ENCODE data around the gene ZIC2. TPM values are rescaled to one million over a fixed set of nuclear protein-coding genes. Genes with fewer than 3 reads are reported as not detected.
"Not testable (repeated sequence)": the region's sequence is repeated elsewhere in the genome, so short reads cannot be mapped to it uniquely, and the experiment has no call there.

ZIC2 gene
- total RNA-seq, 4 donors from 2014 or later, result not detected

DNA sequence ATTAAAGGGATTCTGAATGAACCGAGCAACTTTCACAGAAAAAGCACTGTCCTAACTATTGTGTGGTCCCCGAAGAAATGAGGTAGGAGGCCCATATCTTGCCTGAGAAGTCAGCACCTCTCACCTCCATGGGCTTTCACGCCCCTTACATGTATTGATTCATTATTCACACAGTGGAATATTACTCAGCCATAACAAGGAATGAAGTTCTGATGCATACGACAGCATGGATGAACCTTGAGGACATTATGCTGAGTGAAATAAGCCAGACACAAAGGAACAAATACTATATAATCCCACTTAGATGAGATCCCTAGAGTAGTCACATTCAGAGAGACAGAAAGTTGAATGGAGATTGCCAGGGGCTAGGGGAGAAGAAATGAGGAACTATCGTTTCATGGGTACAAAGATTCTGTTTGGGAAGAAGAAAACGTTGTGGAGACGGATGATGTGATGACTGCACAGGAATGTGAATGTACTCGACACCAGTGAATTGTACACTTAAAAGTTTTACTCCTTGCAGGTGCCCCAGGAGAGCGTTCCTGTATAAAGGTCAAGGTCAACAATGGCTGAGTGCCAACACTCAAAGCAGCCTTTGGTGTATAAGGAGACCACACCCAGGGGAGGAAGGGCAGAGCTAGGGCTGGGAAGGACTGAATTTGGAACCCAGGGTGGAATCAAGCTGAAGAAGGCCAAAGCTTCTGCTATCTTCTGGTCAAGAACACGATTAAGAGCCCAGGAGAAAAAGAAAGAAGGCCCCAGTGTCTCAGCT, 32.5 kb upstream of the ZIC2 start:
- no peaks in the 10 kb centered on the region for H3K9me3 ChIP-seq
- no peaks in the 10 kb centered on the region for H3K36me3 ChIP-seq
- no peak overlapping the region for H3K4me3 ChIP-seq
- H3K4me1 ChIP-seq, result no peaks in the 10 kb centered on the region
- H3K27me3 ChIP-seq, result no peaks in the 10 kb centered on the region
- TF ChIP-seq, protein P1, sequence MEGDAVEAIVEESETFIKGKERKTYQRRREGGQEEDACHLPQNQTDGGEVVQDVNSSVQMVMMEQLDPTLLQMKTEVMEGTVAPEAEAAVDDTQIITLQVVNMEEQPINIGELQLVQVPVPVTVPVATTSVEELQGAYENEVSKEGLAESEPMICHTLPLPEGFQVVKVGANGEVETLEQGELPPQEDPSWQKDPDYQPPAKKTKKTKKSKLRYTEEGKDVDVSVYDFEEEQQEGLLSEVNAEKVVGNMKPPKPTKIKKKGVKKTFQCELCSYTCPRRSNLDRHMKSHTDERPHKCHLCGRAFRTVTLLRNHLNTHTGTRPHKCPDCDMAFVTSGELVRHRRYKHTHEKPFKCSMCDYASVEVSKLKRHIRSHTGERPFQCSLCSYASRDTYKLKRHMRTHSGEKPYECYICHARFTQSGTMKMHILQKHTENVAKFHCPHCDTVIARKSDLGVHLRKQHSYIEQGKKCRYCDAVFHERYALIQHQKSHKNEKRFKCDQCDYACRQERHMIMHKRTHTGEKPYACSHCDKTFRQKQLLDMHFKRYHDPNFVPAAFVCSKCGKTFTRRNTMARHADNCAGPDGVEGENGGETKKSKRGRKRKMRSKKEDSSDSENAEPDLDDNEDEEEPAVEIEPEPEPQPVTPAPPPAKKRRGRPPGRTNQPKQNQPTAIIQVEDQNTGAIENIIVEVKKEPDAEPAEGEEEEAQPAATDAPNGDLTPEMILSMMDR (IDR thresholded peaks at IDR 0.05), result no peak
- no peak for TF ChIP-seq POLR2A (IDR thresholded peaks at IDR 0.05)
- H3K27ac ChIP-seq, result no peak overlapping the region
- no peak for DNase-seq

DNA sequence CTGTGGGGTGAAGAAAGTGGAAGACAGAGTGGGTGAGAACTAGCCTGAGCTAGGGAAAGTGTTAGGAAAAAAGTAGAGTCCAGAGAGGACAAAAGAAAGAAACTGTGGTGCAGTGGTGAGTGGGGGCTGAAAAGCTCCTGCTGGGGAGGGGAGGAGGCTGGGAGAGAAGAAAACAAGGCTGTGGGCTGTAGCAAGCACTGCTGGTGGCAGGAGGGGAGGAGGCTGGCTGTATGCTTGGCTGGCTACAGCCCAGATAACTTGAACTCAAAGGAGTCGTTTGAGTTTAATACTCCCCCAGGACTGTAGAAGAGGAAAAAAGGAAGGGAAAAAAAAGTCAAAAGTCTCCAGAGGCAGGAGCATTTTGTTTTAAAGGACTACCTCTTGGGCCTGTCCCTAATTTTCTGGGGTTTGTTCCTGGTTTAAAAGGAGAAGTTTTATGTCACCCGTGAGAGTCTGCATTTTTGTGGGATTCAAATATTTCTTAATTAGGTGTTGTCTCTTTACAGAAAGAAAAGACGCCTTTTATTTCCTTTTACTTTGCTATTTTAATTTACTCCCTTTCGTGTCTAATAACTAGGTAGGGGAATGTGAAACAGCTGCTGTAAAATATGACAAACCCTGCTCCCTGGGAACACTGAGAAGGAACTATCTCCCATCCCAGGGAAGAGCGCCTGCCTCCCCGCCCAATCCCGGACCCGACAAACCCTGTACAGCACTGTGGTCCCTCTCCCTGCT, 31.7 kb upstream of the ZIC2 start:
- Histone ChIP-seq H3K4me3 (no peak overlapping the region), H3K36me3 (no peaks in the 10 kb centered on the region), H3K27ac (no peak overlapping the region), H3K9me3 (no peaks in the 10 kb centered on the region), H3K4me1 (no peaks in the 10 kb centered on the region), H3K27me3 (peaks cover 0 to under 1% of the 10 kb centered on the region in 2 donors)
- TF ChIP-seq POLR2A (IDR thresholded peaks at IDR 0.05), result no peak
- TF ChIP-seq, protein P1 (IDR thresholded peaks at IDR 0.05), result no peak
- DNase-seq, result no peak

DNA sequence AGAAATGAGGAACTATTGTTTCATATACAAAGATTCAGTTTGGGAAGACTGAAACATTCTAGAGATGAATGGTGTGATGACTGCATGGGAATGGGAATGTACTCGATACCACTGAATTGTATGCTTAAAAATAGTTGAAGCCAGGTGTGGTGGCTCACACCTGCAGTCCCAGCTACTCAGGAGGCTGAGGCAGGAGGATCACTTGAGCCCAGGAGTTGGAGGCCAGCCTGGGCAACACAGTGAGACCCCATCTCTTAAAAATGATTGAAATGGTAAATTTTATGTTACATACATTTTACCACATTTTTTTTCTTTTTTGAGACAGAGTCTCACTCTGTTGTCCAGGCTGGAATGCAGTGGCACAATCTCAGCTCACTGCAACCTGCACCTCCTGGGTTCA, 29.9 kb upstream of the ZIC2 start:
- Histone ChIP-seq H3K4me1 (peaks cover 0 to 13% (median 5%) of the 10 kb centered on the region in 4 donors), H3K27me3 (peaks cover 0 to 19% of the 10 kb centered on the region in 2 donors)
- DNase-seq, result not testable (repeated sequence)

DNA sequence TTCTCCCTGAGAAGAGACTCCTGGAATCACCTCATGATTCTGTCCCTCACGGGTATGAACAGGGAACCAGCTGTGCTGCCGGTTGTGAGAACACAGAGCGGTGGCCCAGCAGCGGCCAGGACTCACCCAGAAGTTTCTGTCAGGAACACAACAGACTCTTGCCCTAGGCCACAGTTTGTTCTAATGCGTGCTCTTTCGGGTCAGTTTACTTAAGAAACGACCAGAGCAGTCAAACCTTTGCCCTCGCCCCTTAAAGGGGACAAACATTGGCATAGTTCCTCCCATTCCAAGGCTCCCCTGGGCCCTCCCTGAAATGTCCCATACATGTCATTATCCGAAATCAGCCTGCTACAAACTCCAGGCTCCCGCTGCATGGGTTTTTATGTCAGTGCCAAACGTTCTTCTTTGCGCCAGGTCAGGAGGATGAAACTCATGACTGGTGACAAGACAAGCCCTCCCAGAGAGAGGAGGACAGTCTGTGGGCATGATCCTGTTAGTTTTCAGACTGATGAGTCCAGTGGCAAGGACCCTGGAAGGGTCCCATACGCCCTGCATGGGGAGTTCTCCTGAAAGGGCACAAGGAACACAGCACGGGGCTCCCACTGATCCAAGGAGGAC, 28.3 kb upstream of the ZIC2 start:
- Histone ChIP-seq H3K27ac (no peak overlapping the region), H3K4me1 (peaks cover 0 to 27% (median 5%) of the 10 kb centered on the region in 4 donors), H3K4me3 (no peak overlapping the region), H3K36me3 (no peaks in the 10 kb centered on the region), H3K9me3 (no peaks in the 10 kb centered on the region), H3K27me3 (peaks cover 0 to 35% of the 10 kb centered on the region in 2 donors)
- no peak for TF ChIP-seq POLR2A (IDR thresholded peaks at IDR 0.05)
- TF ChIP-seq, protein P1 (IDR thresholded peaks at IDR 0.05), result no peak
- DNase-seq, result no peak

More for the DNA sequence above, 29.9 kb upstream of the ZIC2 start:
- not testable (repeated sequence) for H3K9me3 ChIP-seq, H3K27ac ChIP-seq, H3K36me3 ChIP-seq, H3K4me3 ChIP-seq

DNA sequence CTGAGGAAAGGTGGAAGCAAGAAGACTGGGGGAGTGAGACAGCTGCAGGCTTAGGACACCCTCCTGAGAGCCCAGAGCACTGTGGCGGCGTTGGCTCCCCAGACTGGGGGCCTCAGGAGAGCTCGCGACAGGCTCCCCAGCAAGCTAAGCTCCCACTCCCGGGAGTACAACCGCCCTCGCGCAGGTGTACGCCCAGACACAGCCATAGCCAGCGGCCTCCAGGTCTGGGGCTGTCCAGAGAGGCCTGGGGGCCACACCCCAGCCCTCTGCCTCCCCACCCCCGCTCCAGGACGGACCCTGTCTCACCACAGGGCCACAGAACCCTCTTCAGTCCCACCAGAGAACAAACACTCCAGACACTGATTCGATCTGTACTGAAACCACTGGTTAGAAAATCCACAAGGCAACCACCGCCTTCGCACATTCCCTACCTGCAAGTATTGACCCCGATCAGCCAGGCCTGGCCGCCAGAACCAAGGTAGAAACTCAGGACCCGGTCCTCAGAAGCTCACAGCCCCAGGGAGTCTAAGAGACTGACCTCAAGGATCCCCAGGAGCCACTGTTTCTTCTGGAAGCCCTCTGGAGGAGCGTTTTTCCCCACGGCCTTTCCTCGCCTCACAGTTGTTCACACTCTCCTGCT, 26.4 kb upstream of the ZIC2 start:
- Histone ChIP-seq H3K4me1 (peaks cover 0 to 36% (median 7%) of the 10 kb centered on the region in 4 donors), H3K9me3 (no peaks in the 10 kb centered on the region), H3K4me3 (no peak overlapping the region), H3K36me3 (no peaks in the 10 kb centered on the region), H3K27me3 (peaks cover 0 to 54% of the 10 kb centered on the region in 2 donors), H3K27ac (no peak overlapping the region)
- no peak for TF ChIP-seq POLR2A (IDR thresholded peaks at IDR 0.05)
- TF ChIP-seq, protein P1 (IDR thresholded peaks at IDR 0.05), result no peak
- no peak for DNase-seq
